GM12891 (cell line): Measurements from ENCODE around the gene PHOSPHO2.

ENCODE experiments used
- POLR2A ChIP-seq: IDR thresholded peaks from 2 replicates; pipeline ENCODE4 v1.6.1; 2011; ENCODE audit warnings: low read depth, low read length, control low read depth
- POLR2AphosphoS5 ChIP-seq: IDR thresholded peaks from 2 replicates; pipeline ENCODE4 v1.6.1; 2011; ENCODE audit warnings: low read depth, low read length, control low read depth
- POU2F2 ChIP-seq: IDR thresholded peaks from 2 replicates; pipeline ENCODE4 v1.6.1; 2011; ENCODE audit warnings: low read depth, mild to moderate bottlenecking, control low read depth, low read length, moderate library complexity
- SPI1 ChIP-seq: IDR thresholded peaks from 2 replicates; pipeline ENCODE4 v1.6.1; 2011; ENCODE audit warnings: low read depth, low read length, control low read depth
- TAF1 ChIP-seq: IDR thresholded peaks from 2 replicates; pipeline ENCODE4 v1.6.1; 2011; ENCODE audit warnings: low read depth, low read length, control low read depth

DNA sequence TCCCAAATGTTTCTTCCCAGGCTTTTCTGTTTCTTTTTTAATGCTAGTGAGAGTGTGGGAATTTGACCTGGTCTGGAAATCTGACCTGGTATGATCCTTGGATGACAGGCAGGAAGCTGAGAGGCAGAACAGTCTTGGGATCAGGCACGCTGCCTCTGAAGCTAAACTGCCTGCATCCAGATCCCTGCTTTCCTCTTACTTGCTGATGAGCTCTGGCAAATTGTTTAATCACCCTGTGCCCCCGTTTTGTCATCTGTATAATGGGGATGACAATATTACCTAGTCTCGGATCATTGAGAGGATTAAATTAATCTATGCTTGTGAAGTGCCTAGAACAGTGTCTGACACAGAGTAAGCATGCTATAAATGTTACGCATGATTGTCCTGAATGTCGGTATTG is 42.6 kb downstream of the PHOSPHO2 start:
- no peak for TF ChIP-seq POLR2A
- no peak for TF ChIP-seq POLR2AphosphoS5
- TF ChIP-seq TAF1: no peak
- TF ChIP-seq SPI1: no peak
- no peak for TF ChIP-seq POU2F2
